Mucosa of rectum (tissue), 2 donors: Measurements from ENCODE around the gene TAB3.

Experiments used
- H3K27ac ChIP-seq, 2 donors: one replicate each; pipeline ENCODE4 v1.7.0; 2013; ENCODE audit warnings: inconsistent platforms in 2 of 2, low read depth in 2 of 2, low read length in 2 of 2
- H3K27me3 ChIP-seq, 2 donors: one replicate each; pipeline ENCODE4 v1.7.0; 2013; ENCODE audit warnings: low read length in 2 of 2; ENCODE audit not compliant: control insufficient read depth in 2 of 2, insufficient read depth in 2 of 2
- H3K36me3 ChIP-seq, 2 donors: one replicate each; pipeline ENCODE4 v1.7.0; 2013; ENCODE audit warnings: low read length in 2 of 2; ENCODE audit not compliant: control insufficient read depth in 2 of 2, insufficient read depth in 2 of 2
- H3K4me1 ChIP-seq, 2 donors: one replicate each; pipeline ENCODE4 v1.7.0; 2013; ENCODE audit warnings: low read length in 2 of 2, mild to moderate bottlenecking in 1 of 2; ENCODE audit not compliant: control insufficient read depth in 2 of 2, insufficient read depth in 2 of 2
- H3K4me3 ChIP-seq, 2 donors: one replicate each; pipeline ENCODE4 v1.7.0; 2013; ENCODE audit warnings: low read length in 2 of 2
- H3K9ac ChIP-seq, 2 donors: one replicate each; pipeline ENCODE4 v1.7.0; 2013; ENCODE audit warnings: low read length in 2 of 2, low read depth in 1 of 2, mild to moderate bottlenecking in 1 of 2
- H3K9me3 ChIP-seq, 2 donors: one replicate each; pipeline ENCODE4 v1.7.0; 2013; ENCODE audit warnings: low read length in 2 of 2; ENCODE audit not compliant: control insufficient read depth in 2 of 2
- donor health status: healthy.
- donor health status: Normal muscosa, but diverticular disease.

TAB3 gene

DNA sequence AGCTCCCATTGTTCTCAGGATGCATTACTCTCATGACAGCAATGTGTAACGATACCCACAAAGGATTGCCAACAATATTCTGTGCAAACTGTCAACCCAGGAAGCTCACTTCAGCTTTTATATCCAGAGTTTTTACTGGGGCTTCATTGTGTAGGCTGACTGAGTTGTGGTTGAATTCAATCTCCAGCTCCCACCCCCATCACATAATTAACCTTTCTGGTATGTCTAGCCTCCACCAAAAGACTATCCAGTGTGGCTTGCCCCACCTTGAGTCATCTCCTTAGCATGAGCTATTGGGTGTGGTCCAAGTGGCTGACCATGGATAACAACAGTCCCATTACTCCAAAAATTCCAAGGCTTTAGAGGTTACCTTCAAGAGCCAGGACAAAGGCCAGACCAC, 17.7 kb upstream of the TAB3 start:
- H3K9me3 ChIP-seq: no peaks in the 10 kb centered on the region
- no peak overlapping the region for H3K4me3 ChIP-seq
- no peak overlapping the region for H3K9ac ChIP-seq
- H3K36me3 ChIP-seq: no peaks in the 10 kb centered on the region
- H3K27ac ChIP-seq: no peak overlapping the region
- peaks cover 0 to 5% of the 10 kb centered on the region in 2 donors for H3K27me3 ChIP-seq
- H3K4me1 ChIP-seq: no peaks in the 10 kb centered on the region

GRCh38 chrX:30905321-30905720, 16.3 kb upstream of the TAB3 start:
- Histone ChIP-seq H3K4me3 (no peak overlapping the region), H3K9ac (no peak overlapping the region), H3K4me1 (no peaks in the 10 kb centered on the region), H3K9me3 (no peaks in the 10 kb centered on the region), H3K27ac (no peak overlapping the region), H3K36me3 (no peaks in the 10 kb centered on the region), H3K27me3 (peaks cover 0 to 5% of the 10 kb centered on the region in 2 donors)

DNA sequence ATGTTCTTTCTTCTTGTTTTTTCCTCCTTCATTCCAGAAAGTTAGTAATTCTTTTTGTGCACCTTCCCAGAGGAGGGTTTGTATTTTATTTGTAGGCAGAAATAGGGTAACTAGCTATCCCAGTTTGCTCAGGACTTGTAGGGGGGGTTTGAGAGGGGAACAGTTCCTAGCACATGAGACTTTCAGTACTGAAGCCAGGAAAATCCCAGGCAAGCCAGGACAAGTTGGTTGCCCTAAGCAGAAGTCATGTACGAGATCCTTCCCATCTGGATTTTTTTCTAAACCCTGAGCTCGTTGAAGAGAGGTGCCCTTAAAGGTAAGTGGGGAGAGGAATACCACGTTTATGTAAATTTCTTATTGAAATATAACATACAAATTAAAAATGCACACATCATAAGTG, 15.6 kb upstream of the TAB3 start:
- Histone ChIP-seq H3K4me1 (no peaks in the 10 kb centered on the region), H3K9me3 (no peaks in the 10 kb centered on the region)

GRCh38 chrX:30904186-30904585, 15.1 kb upstream of the TAB3 start:
- Histone ChIP-seq H3K36me3 (no peaks in the 10 kb centered on the region), H3K9me3 (no peaks in the 10 kb centered on the region), H3K4me1 (no peaks in the 10 kb centered on the region), H3K27me3 (peaks cover 0 to 5% of the 10 kb centered on the region in 2 donors), H3K4me3 (no peak overlapping the region), H3K9ac (no peak overlapping the region), H3K27ac (no peak overlapping the region)

More for the DNA sequence above, 15.6 kb upstream of the TAB3 start:
- Histone ChIP-seq H3K9ac (no peak overlapping the region), H3K4me3 (no peak overlapping the region), H3K36me3 (no peaks in the 10 kb centered on the region), H3K27me3 (peaks cover 0 to 5% of the 10 kb centered on the region in 2 donors), H3K27ac (no peak overlapping the region)

GRCh38 chrX:30900227-30900626, 11.2 kb upstream of the TAB3 start:
- Histone ChIP-seq H3K9ac (no peak overlapping the region), H3K27me3 (no peaks in the 10 kb centered on the region), H3K9me3 (no peaks in the 10 kb centered on the region), H3K4me3 (no peak overlapping the region), H3K36me3 (no peaks in the 10 kb centered on the region), H3K27ac (no peak overlapping the region), H3K4me1 (no peaks in the 10 kb centered on the region)

GRCh38 chrX:30898886-30899285, 9.8 kb upstream of the TAB3 start:
- Histone ChIP-seq H3K4me3 (no peak overlapping the region), H3K27ac (no peak overlapping the region), H3K4me1 (no peaks in the 10 kb centered on the region), H3K9ac (no peak overlapping the region), H3K9me3 (no peaks in the 10 kb centered on the region), H3K27me3 (no peaks in the 10 kb centered on the region), H3K36me3 (no peaks in the 10 kb centered on the region)

GRCh38 chrX:30895370-30895769, 6.3 kb upstream of the TAB3 start:
- Histone ChIP-seq H3K27ac (no peak overlapping the region), H3K4me3 (no peak overlapping the region), H3K9me3 (no peaks in the 10 kb centered on the region), H3K4me1 (no peaks in the 10 kb centered on the region), H3K36me3 (no peaks in the 10 kb centered on the region), H3K9ac (no peak overlapping the region), H3K27me3 (no peaks in the 10 kb centered on the region)

- no peaks in the 10 kb centered on the region for H3K4me1 ChIP-seq
- H3K27ac ChIP-seq: no peak overlapping the region
- no peaks in the 10 kb centered on the region for H3K36me3 ChIP-seq
- H3K9me3 ChIP-seq: no peaks in the 10 kb centered on the region
- no peak overlapping the region for H3K9ac ChIP-seq
- no peak overlapping the region for H3K4me3 ChIP-seq
- H3K27me3 ChIP-seq: no peaks in the 10 kb centered on the region
Measured at GRCh38 chrX:30893206-30893605, 4.2 kb upstream of the TAB3 start.

DNA sequence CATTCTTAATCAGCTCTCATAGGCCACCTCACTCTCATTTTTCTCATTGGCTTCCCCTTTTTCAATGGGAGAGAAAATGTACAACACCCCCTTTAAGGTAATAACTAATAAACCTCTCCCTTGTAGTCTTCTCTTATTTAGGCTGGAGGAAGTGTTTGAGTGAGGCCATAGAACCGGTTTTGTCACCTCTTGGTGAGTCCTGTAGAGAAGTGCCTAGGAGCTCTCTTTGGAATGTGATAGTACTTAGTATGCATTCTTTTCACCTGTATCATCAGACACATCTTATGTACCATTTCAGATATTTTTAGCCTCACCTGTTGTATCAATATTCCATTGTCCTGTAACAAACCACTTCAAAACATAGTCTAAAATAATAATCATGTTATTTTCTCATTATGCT, 3.5 kb upstream of the TAB3 start:
- Histone ChIP-seq H3K36me3 (no peaks in the 10 kb centered on the region), H3K9ac (no peak overlapping the region), H3K27me3 (no peaks in the 10 kb centered on the region), H3K4me1 (no peaks in the 10 kb centered on the region), H3K9me3 (no peaks in the 10 kb centered on the region), H3K27ac (no peak overlapping the region), H3K4me3 (no peak overlapping the region)

- H3K9ac ChIP-seq: peak overlapping the region; percentile 79 to 85
- no peaks in the 10 kb centered on the region for H3K27me3 ChIP-seq
- H3K27ac ChIP-seq: peak overlapping the region; percentile 82 to 83
- no peaks in the 10 kb centered on the region for H3K36me3 ChIP-seq
- no peaks in the 10 kb centered on the region for H3K9me3 ChIP-seq
- peak overlapping the region; percentile 75 to 87 for H3K4me3 ChIP-seq
- H3K4me1 ChIP-seq: no peaks in the 10 kb centered on the region
Measured at GRCh38 chrX:30888526-30889146, 418 bp downstream of the TAB3 start.

DNA sequence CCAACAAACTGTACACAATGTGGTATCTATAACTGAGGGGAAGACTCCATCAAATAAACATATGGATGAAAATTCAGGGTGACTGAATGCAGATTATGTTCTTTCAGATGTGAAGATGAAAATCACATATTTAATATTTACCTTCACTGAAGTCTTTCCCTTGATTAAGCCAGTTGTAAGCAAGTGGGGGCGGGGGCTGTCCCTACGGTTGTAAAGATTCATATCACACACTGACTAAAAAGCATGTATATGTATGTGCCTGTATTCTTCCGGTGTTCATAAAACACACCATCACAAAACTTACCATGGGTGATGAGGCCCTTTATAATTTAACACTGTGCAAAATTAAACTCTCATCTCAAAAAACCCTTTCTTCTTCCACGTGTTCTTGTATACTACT, 1.3 kb downstream of the TAB3 start:
- Histone ChIP-seq H3K27ac (no peak overlapping the region), H3K4me1 (no peaks in the 10 kb centered on the region), H3K36me3 (no peaks in the 10 kb centered on the region), H3K9ac (no peak overlapping the region), H3K27me3 (no peaks in the 10 kb centered on the region), H3K9me3 (no peaks in the 10 kb centered on the region), H3K4me3 (peak overlapping the region; percentile 75 to 87)
